HepG2 (cell line): ENCODE data around the gene RP2. TPM values are rescaled to one million over a fixed set of nuclear protein-coding genes. Genes with fewer than 3 reads are reported as not detected.
A peak's percentile ranks its signal among the peaks of the same experiment; 100 is the strongest.

Experiments used
- ARHGAP35 ChIP-seq: sonication (generic); formaldehyde crosslinking; IDR thresholded peaks from 2 replicates; pipeline ENCODE4 v1.9.0; 2022; ENCODE audit warnings: mild to moderate bottlenecking, inconsistent platforms, moderate library complexity, missing genetic modification reagents, borderline replicate concordance
- ATF2 ChIP-seq: sonication (generic); formaldehyde crosslinking; IDR thresholded peaks from 2 replicates; pipeline ENCODE4 v1.4.0; 2020; ENCODE audit warnings: missing genetic modification reagents
- FOXP1 ChIP-seq, 2 experiments: fragments of 450-650 bp in 1 of 2; IDR thresholded peaks; 2 replicates each; pipeline ENCODE4 v1.6.1; 2017 to 2018; ENCODE audit warnings: antibody characterized with exemption in 1 of 2
- GATAD2A ChIP-seq: IDR thresholded peaks from 2 replicates; pipeline ENCODE4 v1.6.1; 2016
- HNRNPH1 ChIP-seq: fragments of 200-400 bp; formaldehyde crosslinking; optimal IDR thresholded peaks from 2 replicates; pipeline ENCODE3; 2017; ENCODE audit warnings: mild to moderate bottlenecking, low read depth, low read length
- MBD4 ChIP-seq: IDR thresholded peaks from 2 replicates; pipeline ENCODE4 v1.6.1; 2012; ENCODE audit warnings: low read length, inconsistent platforms, borderline replicate concordance
- ONECUT2 ChIP-seq: sonication (generic); formaldehyde crosslinking; IDR thresholded peaks from 2 replicates; pipeline ENCODE4 v1.4.0; 2020; ENCODE audit warnings: missing genetic modification reagents
- RCOR2 ChIP-seq: IDR thresholded peaks from 2 replicates; pipeline ENCODE4 v1.6.1; 2016; ENCODE audit warnings: missing biosample characterization, missing genetic modification reagents
- RELA ChIP-seq: sonication (generic); formaldehyde crosslinking; IDR thresholded peaks from 2 replicates; pipeline ENCODE4 v1.4.0; 2020; ENCODE audit warnings: missing genetic modification reagents
- RXRA ChIP-seq: sonication (generic); formaldehyde crosslinking; IDR thresholded peaks from 2 replicates; pipeline ENCODE4 v1.5.1; 2020; ENCODE audit warnings: missing genetic modification reagents
- SALL1 ChIP-seq: sonication (generic); formaldehyde crosslinking; IDR thresholded peaks from 2 replicates; pipeline ENCODE4 v1.8.0; 2022; ENCODE audit warnings: mild to moderate bottlenecking, missing genetic modification reagents
- SIN3A ChIP-seq: IDR thresholded peaks from 2 replicates; pipeline ENCODE4 v1.6.1; 2011; ENCODE audit warnings: low read depth, mild to moderate bottlenecking, control low read depth, low read length, borderline replicate concordance
- SMC3 ChIP-seq: IDR thresholded peaks from 2 replicates; pipeline ENCODE4 v1.6.1; 2011; ENCODE audit warnings: low read length, improper control_type of control experiment
- TBX3 ChIP-seq: fragments of 450-650 bp; IDR thresholded peaks from 2 replicates; pipeline ENCODE4 v1.6.1; 2017; ENCODE audit warnings: antibody characterized with exemption, mild to moderate bottlenecking, inconsistent platforms, borderline replicate concordance
- ZBTB10 ChIP-seq: sonication (generic); formaldehyde crosslinking; IDR thresholded peaks from 2 replicates; pipeline ENCODE4 v1.4.0; 2020; ENCODE audit warnings: missing genetic modification reagents, borderline replicate concordance
- ZBTB20 ChIP-seq: sonication (generic); formaldehyde crosslinking; IDR thresholded peaks from 2 replicates; pipeline ENCODE4 v1.8.1; 2023; ENCODE audit warnings: missing genetic modification reagents, low read depth, mild to moderate bottlenecking, borderline replicate concordance
- ZBTB21 ChIP-seq: sonication (generic); formaldehyde crosslinking; IDR thresholded peaks from 2 replicates; pipeline ENCODE4 v1.4.0; 2020; ENCODE audit warnings: missing genetic modification reagents
- ZC3H13 ChIP-seq: sonication (generic); formaldehyde crosslinking; IDR thresholded peaks from 2 replicates; pipeline ENCODE4 v1.8.1; 2023; ENCODE audit warnings: mild to moderate bottlenecking, missing genetic modification reagents, moderate library complexity
- ZFP82 ChIP-seq: sonication (generic); formaldehyde crosslinking; IDR thresholded peaks from 2 replicates; pipeline ENCODE4 v1.5.1; 2020; ENCODE audit warnings: mild to moderate bottlenecking, missing genetic modification reagents, borderline replicate concordance
- ZNF230 ChIP-seq: sonication (generic); formaldehyde crosslinking; IDR thresholded peaks from 2 replicates; pipeline ENCODE4 v1.4.0; 2020; ENCODE audit warnings: mild to moderate bottlenecking, missing genetic modification reagents
- ZNF264 ChIP-seq: sonication (generic); formaldehyde crosslinking; IDR thresholded peaks from 2 replicates; pipeline ENCODE4 v1.4.0; 2020; ENCODE audit warnings: missing genetic modification reagents
- ZNF331 ChIP-seq: sonication (generic); formaldehyde crosslinking; IDR thresholded peaks from 2 replicates; pipeline ENCODE4 v1.4.0; 2020; ENCODE audit warnings: missing genetic modification reagents
- ZNF431 ChIP-seq: sonication (generic); formaldehyde crosslinking; IDR thresholded peaks from 2 replicates; pipeline ENCODE4 v1.9.0; 2022; ENCODE audit warnings: missing genetic modification reagents, low read depth, mild to moderate bottlenecking, borderline replicate concordance
- ZNF44 ChIP-seq: sonication (generic); formaldehyde crosslinking; IDR thresholded peaks from 2 replicates; pipeline ENCODE4 v1.5.1; 2020; ENCODE audit warnings: mild to moderate bottlenecking, missing genetic modification reagents
- ZNF530 ChIP-seq: sonication (generic); formaldehyde crosslinking; IDR thresholded peaks from 2 replicates; pipeline ENCODE4 v1.5.0; 2020; ENCODE audit warnings: low read depth, mild to moderate bottlenecking, missing genetic modification reagents
- ZNF563 ChIP-seq: sonication (generic); formaldehyde crosslinking; IDR thresholded peaks from 2 replicates; pipeline ENCODE4 v1.8.0; 2022; ENCODE audit warnings: mild to moderate bottlenecking, moderate library complexity, missing genetic modification reagents
- ZNF691 ChIP-seq: sonication (generic); formaldehyde crosslinking; IDR thresholded peaks from 2 replicates; pipeline ENCODE4 v1.4.0; 2020; ENCODE audit warnings: missing genetic modification reagents, low read depth, mild to moderate bottlenecking, borderline replicate concordance
- ZNF761 ChIP-seq: sonication (generic); formaldehyde crosslinking; conservative IDR thresholded peaks from 2 replicates; pipeline ENCODE4 v1.4.0; 2020; ENCODE audit warnings: mild to moderate bottlenecking, missing genetic modification reagents
- ZNF816 ChIP-seq: sonication (generic); formaldehyde crosslinking; IDR thresholded peaks from 2 replicates; pipeline ENCODE4 v1.8.0; 2022; ENCODE audit warnings: missing genetic modification reagents, mild to moderate bottlenecking, borderline replicate concordance
- ZNF878 ChIP-seq: sonication (generic); formaldehyde crosslinking; IDR thresholded peaks from 2 replicates; pipeline ENCODE4 v1.8.1; 2023; ENCODE audit warnings: mild to moderate bottlenecking, missing genetic modification reagents, moderate library complexity
- polyA plus RNA-seq, 8 experiments: library from polyadenylated mRNA; depleted of rRNA in 3 of 8; stranded (reverse) in 7 of 8; unstranded in 1 of 8; fragments of >200 nt; fragmentation: Illumina TruSeq in 4 of 8; extraction: Trizol in 4 of 8; gene quantifications; 2 replicates each; pipeline versions ENCODE4 v1.2.1 to v1.2.3, GENCODE V29; 2011 to 2016; ENCODE audit warnings: low read depth in 4 of 8, missing spikeins in 1 of 8, mixed read lengths in 1 of 8; ENCODE audit not compliant: insufficient read depth in 1 of 8
- total RNA-seq, 5 experiments: library from RNA; depleted of rRNA; stranded (reverse); fragments of >200 nt; fragmentation: Illumina TruSeq; extraction: Trizol; gene quantifications; 2 replicates each; pipeline ENCODE4 v1.2.3, GENCODE V29; 2016; ENCODE audit warnings: low read depth in 1 of 5

The RP2 gene
- total and polyA plus RNA-seq, 2 of the 13 experiments (the other 11 are each of a cell fraction or from before 2014, with no cell fraction given) = 5.0 to 9.9 TPM

GRCh38 chrX:46918434-46918833, 81.6 kb downstream of the RP2 start (continued):
- TF ChIP-seq ZNF878 (no peak), ARHGAP35 (CRISPR knock-in tag) (no peak), SALL1 (CRISPR knock-in tag) (peak; percentile 43), ZC3H13 (no peak), ONECUT2 (CRISPR knock-in tag) (no peak), RCOR2 (0 out of 2 replicates have a peak, but pooled peaks have one; percentile 15), ZNF230 (CRISPR knock-in tag) (no peak), RXRA (CRISPR knock-in tag) (no peak), ZNF44 (no peak), ZNF530 (CRISPR knock-in tag) (no peak), ZBTB21 (no peak), RELA (CRISPR knock-in tag) (no peak), GATAD2A (peak; percentile 49; the same call in 1 of the 2 replicates), HNRNPH1 (no peak), FOXP1 (IDR thresholded peaks at IDR 0.05) (no peak), FOXP1 (CRISPR knock-in tag; IDR thresholded peaks at IDR 0.05) (peak; percentile 78; the same call in 1 of the 2 replicates), ATF2 (CRISPR knock-in tag) (no peak), ZNF331 (CRISPR knock-in tag) (0 out of 2 replicates have a peak, but pooled peaks have one; percentile 23), TBX3 (peak; percentile 34; the same call in 1 of the 2 replicates), ZNF761 (no peak), ZNF264 (CRISPR knock-in tag) (no peak), ZNF816 (CRISPR knock-in tag) (no peak), ZBTB10 (CRISPR knock-in tag) (no peak), SIN3A (no peak), ZNF431 (no peak), ZNF691 (no peak), ZNF563 (no peak), MBD4 (no peak), SMC3 (no peak), ZFP82 (no peak), ZBTB20 (no peak)
